Epithelial cell of esophagus (primary cell): ENCODE measurements around the gene GNAQ.

Experiments used
- DNase-seq: peaks from one replicate; pipeline ENCODE4 v3.0.0; 2010; ENCODE audit warnings: low read depth
- H3K4me3 ChIP-seq: 2 replicates; pipeline ENCODE4 v1.5.1; 2011; ENCODE audit warnings: mild to moderate bottlenecking, low read length, control low read depth
- CTCF ChIP-seq: IDR thresholded peaks from 2 replicates; pipeline ENCODE4 v1.5.1; 2011; ENCODE audit warnings: low read depth, mild to moderate bottlenecking, low read length, control low read depth, inconsistent platforms; ENCODE audit not compliant: insufficient read depth; ENCODE audit errors: missing control alignments

The GNAQ gene

GRCh38 chr9:77802515-77803293 lies 228.9 kb downstream of the GNAQ start:
- TF ChIP-seq CTCF: no peak
- no peak for DNase-seq
- no peak overlapping the region for H3K4me3 ChIP-seq

- DNase-seq: no peak
- TF ChIP-seq CTCF: no peak
- H3K4me3 ChIP-seq: no peak overlapping the region
Measured at GRCh38 chr9:77802064-77802463, 229.5 kb downstream of the GNAQ start.

- DNase-seq: no peak
- no peak overlapping the region for H3K4me3 ChIP-seq
- TF ChIP-seq CTCF: no peak
Measured at GRCh38 chr9:77800924-77801551, 230.6 kb downstream of the GNAQ start.

DNA sequence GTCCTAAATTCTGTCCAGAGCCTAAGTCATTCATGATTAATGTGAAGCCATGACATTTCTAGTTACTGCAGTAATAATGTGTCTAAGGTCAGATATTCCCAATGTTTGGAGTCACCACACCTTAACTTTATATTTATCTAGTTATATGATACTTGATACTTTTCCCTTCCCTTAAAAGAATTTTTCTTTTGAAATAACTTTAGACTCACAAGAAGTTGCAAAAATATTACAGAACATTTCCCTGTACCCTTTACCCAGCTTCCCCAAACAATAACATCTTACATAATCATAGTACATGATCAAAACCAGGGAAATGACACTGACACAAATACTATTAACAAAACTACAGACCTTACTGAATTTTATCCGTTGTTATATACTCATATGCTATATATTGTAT lies 233.5 kb downstream of the GNAQ start:
- no peak overlapping the region for H3K4me3 ChIP-seq
- TF ChIP-seq CTCF: no peak
- no peak for DNase-seq

GRCh38 chr9:77794985-77795384 lies 236.6 kb downstream of the GNAQ start:
- TF ChIP-seq CTCF: no peak
- DNase-seq: no peak
- H3K4me3 ChIP-seq: no peak overlapping the region

GRCh38 chr9:77793849-77794248 lies 237.8 kb downstream of the GNAQ start:
- no peak overlapping the region for H3K4me3 ChIP-seq
- peak; percentile 77 for DNase-seq
- peak; percentile 28 for TF ChIP-seq CTCF

GRCh38 chr9:77789891-77790290 lies 241.7 kb downstream of the GNAQ start:
- TF ChIP-seq CTCF: no peak
- no peak for DNase-seq
- H3K4me3 ChIP-seq: no peak overlapping the region
